ENCODE results near the gene ABCC5. TPM values are rescaled to one million over a fixed set of nuclear protein-coding genes. Genes with fewer than 3 reads are reported as not detected.
A peak's percentile ranks its signal among the peaks of the same experiment; 100 is the strongest.

ABCC5 gene
- total RNA-seq, 1 experiment from 2014 or later, result 35.1 TPM

- ChIA-PET POLR2A (no interaction called here), CTCF (interaction anchor here (0.6 to 2.5 kb wide), 4 partner anchors 12 to 265 kb away, joined by 3 to 11 read pairs (median 4); partner anchors contain the start of gene PARL)
- Histone ChIP-seq H3K27me3 (ENCODE audit: control insufficient read depth, insufficient read depth, low read length) (no peaks in the 10 kb centered on the region), H3K27ac (ENCODE audit: low read length) (no peak overlapping the region), H3K9me3 (ENCODE audit: control insufficient read depth, insufficient read depth, low read depth, low read length) (no peaks in the 10 kb centered on the region), H3K4me1 (ENCODE audit: control insufficient read depth, insufficient read depth, low read length) (peaks cover 19% of the 10 kb centered on the region), H3K36me3 (ENCODE audit: control insufficient read depth, insufficient read depth, low read length) (peaks cover 3% of the 10 kb centered on the region; the same call in 1 of the 2 replicates), H3K4me3 (ENCODE audit: low read depth in 2 of 2, low read length in 2 of 2) (peak overlapping the region in 1 of 2 experiments; percentile 73; a peak in 2 of 4 replicates)
- DNase-seq (ENCODE audit: low read depth, low spot score) (no peak), ATAC-seq (no peak)
- in situ Hi-C loops (cut with HindIII; ENCODE audit: low pct_unique_long_range_greater_than_20kb, low sequenced_read_pairs) (no loop called here), intact Hi-C loops (cut with micrococcal nuclease; ENCODE audit: unreplicated experiment) (no loop called here)
- BruUV-seq (replicated peaks), result no TSS peak
- TF ChIP-seq POLR2AphosphoS5 (IDR thresholded peaks at IDR 0.05; ENCODE audit: low read depth, low read length), result no peak
Observed at GRCh38 chr3:184015381-184016019, 2.2 kb downstream of the ABCC5 start.

DNA sequence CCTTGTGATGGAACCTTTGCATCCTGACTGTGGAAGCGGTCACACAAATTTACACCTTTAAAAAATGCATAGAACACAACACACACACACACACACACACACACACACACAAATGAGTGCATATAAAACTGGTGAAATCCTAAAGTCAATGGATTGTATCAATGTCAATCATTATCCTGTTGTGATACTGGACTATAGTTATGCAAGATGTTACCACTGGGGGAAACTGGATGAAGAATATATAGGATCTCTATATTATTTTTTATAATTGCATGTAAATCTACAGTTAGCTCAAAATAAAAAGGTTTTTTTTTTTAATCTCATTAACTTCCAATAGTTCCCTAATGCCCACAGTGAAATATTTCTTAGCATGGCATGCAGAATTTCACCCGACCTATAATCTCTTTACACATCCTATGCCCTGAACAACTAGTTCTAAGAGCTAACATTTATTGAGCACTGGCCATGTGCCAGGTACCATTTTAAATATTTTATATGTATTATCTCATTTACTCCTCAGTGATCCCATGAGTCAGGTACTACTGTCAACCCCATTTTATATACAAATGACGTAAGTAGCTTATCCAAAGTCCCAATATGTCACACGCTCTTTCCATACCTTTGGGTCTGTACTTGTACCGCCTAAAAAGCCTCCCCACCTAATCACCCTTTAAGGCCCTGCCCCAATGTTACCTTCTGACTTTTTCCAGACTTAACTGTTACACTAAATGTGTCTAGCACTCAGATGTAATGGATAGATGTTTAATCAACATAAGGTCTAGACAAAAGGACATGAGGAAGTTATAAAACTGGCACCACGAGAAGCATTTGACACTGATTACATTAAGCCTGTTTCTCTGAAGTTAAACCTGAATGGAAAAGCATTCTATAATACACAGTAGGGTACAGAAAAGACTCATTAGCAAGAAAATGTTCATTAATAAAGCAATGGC is 5.5 kb downstream of the ABCC5 start:
- POLR2A ChIA-PET, result no interaction called here
- DNase-seq (ENCODE audit: low read depth, low spot score), result no peak
- H3K27ac ChIP-seq (ENCODE audit: low read length), result no peak overlapping the region
- no TSS peak for BruUV-seq (replicated peaks)
- H3K36me3 ChIP-seq (ENCODE audit: control insufficient read depth, insufficient read depth, low read length), result peaks cover 3% of the 10 kb centered on the region; the same call in 1 of the 2 replicates
- TF ChIP-seq SIN3A (IDR thresholded peaks at IDR 0.05; ENCODE audit: borderline replicate concordance, insufficient read depth, low read depth, low read length), result no peak
- TF ChIP-seq, protein P1, sequence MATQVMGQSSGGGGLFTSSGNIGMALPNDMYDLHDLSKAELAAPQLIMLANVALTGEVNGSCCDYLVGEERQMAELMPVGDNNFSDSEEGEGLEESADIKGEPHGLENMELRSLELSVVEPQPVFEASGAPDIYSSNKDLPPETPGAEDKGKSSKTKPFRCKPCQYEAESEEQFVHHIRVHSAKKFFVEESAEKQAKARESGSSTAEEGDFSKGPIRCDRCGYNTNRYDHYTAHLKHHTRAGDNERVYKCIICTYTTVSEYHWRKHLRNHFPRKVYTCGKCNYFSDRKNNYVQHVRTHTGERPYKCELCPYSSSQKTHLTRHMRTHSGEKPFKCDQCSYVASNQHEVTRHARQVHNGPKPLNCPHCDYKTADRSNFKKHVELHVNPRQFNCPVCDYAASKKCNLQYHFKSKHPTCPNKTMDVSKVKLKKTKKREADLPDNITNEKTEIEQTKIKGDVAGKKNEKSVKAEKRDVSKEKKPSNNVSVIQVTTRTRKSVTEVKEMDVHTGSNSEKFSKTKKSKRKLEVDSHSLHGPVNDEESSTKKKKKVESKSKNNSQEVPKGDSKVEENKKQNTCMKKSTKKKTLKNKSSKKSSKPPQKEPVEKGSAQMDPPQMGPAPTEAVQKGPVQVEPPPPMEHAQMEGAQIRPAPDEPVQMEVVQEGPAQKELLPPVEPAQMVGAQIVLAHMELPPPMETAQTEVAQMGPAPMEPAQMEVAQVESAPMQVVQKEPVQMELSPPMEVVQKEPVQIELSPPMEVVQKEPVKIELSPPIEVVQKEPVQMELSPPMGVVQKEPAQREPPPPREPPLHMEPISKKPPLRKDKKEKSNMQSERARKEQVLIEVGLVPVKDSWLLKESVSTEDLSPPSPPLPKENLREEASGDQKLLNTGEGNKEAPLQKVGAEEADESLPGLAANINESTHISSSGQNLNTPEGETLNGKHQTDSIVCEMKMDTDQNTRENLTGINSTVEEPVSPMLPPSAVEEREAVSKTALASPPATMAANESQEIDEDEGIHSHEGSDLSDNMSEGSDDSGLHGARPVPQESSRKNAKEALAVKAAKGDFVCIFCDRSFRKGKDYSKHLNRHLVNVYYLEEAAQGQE (IDR thresholded peaks at IDR 0.05; ENCODE audit: insufficient read depth in 1 of 2, low read depth in 2 of 2, low read length in 1 of 2), result no peak
- no peak for TF ChIP-seq CTCF (IDR thresholded peaks at IDR 0.05)
- TF ChIP-seq POLR2AphosphoS5 (IDR thresholded peaks at IDR 0.05; ENCODE audit: low read depth, low read length), result no peak
- TF ChIP-seq TCF7L2 (IDR thresholded peaks at IDR 0.05; ENCODE audit: low read depth, low read length), result no peak
- H3K4me3 ChIP-seq (ENCODE audit: low read depth in 2 of 2, low read length in 2 of 2), result no peak overlapping the region
- peaks cover 19% of the 10 kb centered on the region for H3K4me1 ChIP-seq (ENCODE audit: control insufficient read depth, insufficient read depth, low read length)
- no peaks in the 10 kb centered on the region for H3K9me3 ChIP-seq (ENCODE audit: control insufficient read depth, insufficient read depth, low read depth, low read length)
- CTCF ChIA-PET, result interaction anchor here (0.8 kb wide), 1 partner anchor 532 kb away, joined by 4 read pairs; no protein-coding TSS in a partner anchor
- intact Hi-C loops (cut with micrococcal nuclease; ENCODE audit: unreplicated experiment), result no loop called here
- no peak for ATAC-seq
- no peaks in the 10 kb centered on the region for H3K27me3 ChIP-seq (ENCODE audit: control insufficient read depth, insufficient read depth, low read length)
- in situ Hi-C loops (cut with HindIII; ENCODE audit: low pct_unique_long_range_greater_than_20kb, low sequenced_read_pairs), result no loop called here
